DMS153 treated with DMSO at 0.1 percent for 48 hours (cell line): ENCODE measurements around the gene KIAA0408.

Experiments
- DNase-seq: peaks from one replicate; lab custom pipeline; 2025; ENCODE audit not compliant: unreplicated experiment; lab: John Stamatoyannopoulos, UW

The KIAA0408 gene

GRCh38 chr6:127459231-127459641, at the start of gene KIAA0408:
Gene KIAA0408 (minus strand): TSS chr6:127459389. CDS start chr6:127453981, 5,408 bp downstream.
- no peak for DNase-seq

GRCh38 chr6:127506894-127507293, 47.7 kb upstream of the KIAA0408 start:
- DNase-seq: no peak

GRCh38 chr6:127503022-127503421, 43.8 kb upstream of the KIAA0408 start:
- no peak for DNase-seq

- no peak for DNase-seq
These were observed 38.2 kb upstream of the KIAA0408 start for GRCh38 chr6:127497410-127497809.

- DNase-seq: no peak
These were observed 37.3 kb upstream of the KIAA0408 start for GRCh38 chr6:127496471-127496870.

- DNase-seq: no peak
These were observed 35.1 kb upstream of the KIAA0408 start for GRCh38 chr6:127494240-127494767.

- DNase-seq: no peak
These were observed 30.1 kb upstream of the KIAA0408 start for GRCh38 chr6:127489248-127489647.

- DNase-seq: no peak
These were observed 27.7 kb upstream of the KIAA0408 start for GRCh38 chr6:127486934-127487333.

GRCh38 chr6:127484212-127484863, 25.1 kb upstream of the KIAA0408 start:
- DNase-seq: no peak

- DNase-seq: no peak
These were observed 24.3 kb upstream of the KIAA0408 start for GRCh38 chr6:127483399-127484055.

GRCh38 chr6:127482325-127482724, 23.1 kb upstream of the KIAA0408 start:
- no peak for DNase-seq

- no peak for DNase-seq
These were observed 22.4 kb upstream of the KIAA0408 start for GRCh38 chr6:127481628-127482027.

GRCh38 chr6:127481111-127481510, 21.9 kb upstream of the KIAA0408 start:
- no peak for DNase-seq

GRCh38 chr6:127477658-127478057, 18.5 kb upstream of the KIAA0408 start:
- no peak for DNase-seq

GRCh38 chr6:127475823-127476176, 16.6 kb upstream of the KIAA0408 start:
- DNase-seq: no peak

GRCh38 chr6:127475135-127475822, 16.1 kb upstream of the KIAA0408 start:
- DNase-seq: no peak

- no peak for DNase-seq
These were observed 12.4 kb upstream of the KIAA0408 start for GRCh38 chr6:127471379-127472255.

GRCh38 chr6:127468936-127469335, 9.7 kb upstream of the KIAA0408 start:
- DNase-seq: no peak

- DNase-seq: no peak
These were observed 7.2 kb upstream of the KIAA0408 start for GRCh38 chr6:127466416-127466815.

- DNase-seq: peak; percentile 47
These were observed 5.8 kb upstream of the KIAA0408 start for GRCh38 chr6:127464881-127465459.
